ENCODE results near the gene INTS2.
"Not testable (repeated sequence)": the region's sequence is repeated elsewhere in the genome, so short reads cannot be mapped to it uniquely, and the experiment has no call there.

Gene INTS2

GRCh38 chr17:61821655-61822054 is 106.1 kb downstream of the INTS2 start:
- DNase-seq = no peak

- not testable (repeated sequence) for DNase-seq
Observed at GRCh38 chr17:61819265-61819664, 108.5 kb downstream of the INTS2 start.

GRCh38 chr17:61818225-61818624 is 109.6 kb downstream of the INTS2 start:
- no peak for DNase-seq

GRCh38 chr17:61817452-61817851 is 110.3 kb downstream of the INTS2 start:
- no peak for DNase-seq

- DNase-seq = peak in 1 of 5 experiments; percentile 5
Observed at GRCh38 chr17:61816538-61816937, 111.2 kb downstream of the INTS2 start.

- no peak for DNase-seq
Observed at GRCh38 chr17:61815863-61816503, 111.8 kb downstream of the INTS2 start.

Data from T-helper 2 cell (primary cell).